ENCODE measurements around the gene SIN3A. TPM values are rescaled to one million over a fixed set of nuclear protein-coding genes. Genes with fewer than 3 reads are reported as not detected.

The SIN3A gene
- total and polyA plus RNA-seq, 2 of the 8 experiments (the other 6 are each of a cell fraction or from before 2014, with no cell fraction given): 69.5 to 109 TPM

- TF ChIP-seq, protein P1, sequence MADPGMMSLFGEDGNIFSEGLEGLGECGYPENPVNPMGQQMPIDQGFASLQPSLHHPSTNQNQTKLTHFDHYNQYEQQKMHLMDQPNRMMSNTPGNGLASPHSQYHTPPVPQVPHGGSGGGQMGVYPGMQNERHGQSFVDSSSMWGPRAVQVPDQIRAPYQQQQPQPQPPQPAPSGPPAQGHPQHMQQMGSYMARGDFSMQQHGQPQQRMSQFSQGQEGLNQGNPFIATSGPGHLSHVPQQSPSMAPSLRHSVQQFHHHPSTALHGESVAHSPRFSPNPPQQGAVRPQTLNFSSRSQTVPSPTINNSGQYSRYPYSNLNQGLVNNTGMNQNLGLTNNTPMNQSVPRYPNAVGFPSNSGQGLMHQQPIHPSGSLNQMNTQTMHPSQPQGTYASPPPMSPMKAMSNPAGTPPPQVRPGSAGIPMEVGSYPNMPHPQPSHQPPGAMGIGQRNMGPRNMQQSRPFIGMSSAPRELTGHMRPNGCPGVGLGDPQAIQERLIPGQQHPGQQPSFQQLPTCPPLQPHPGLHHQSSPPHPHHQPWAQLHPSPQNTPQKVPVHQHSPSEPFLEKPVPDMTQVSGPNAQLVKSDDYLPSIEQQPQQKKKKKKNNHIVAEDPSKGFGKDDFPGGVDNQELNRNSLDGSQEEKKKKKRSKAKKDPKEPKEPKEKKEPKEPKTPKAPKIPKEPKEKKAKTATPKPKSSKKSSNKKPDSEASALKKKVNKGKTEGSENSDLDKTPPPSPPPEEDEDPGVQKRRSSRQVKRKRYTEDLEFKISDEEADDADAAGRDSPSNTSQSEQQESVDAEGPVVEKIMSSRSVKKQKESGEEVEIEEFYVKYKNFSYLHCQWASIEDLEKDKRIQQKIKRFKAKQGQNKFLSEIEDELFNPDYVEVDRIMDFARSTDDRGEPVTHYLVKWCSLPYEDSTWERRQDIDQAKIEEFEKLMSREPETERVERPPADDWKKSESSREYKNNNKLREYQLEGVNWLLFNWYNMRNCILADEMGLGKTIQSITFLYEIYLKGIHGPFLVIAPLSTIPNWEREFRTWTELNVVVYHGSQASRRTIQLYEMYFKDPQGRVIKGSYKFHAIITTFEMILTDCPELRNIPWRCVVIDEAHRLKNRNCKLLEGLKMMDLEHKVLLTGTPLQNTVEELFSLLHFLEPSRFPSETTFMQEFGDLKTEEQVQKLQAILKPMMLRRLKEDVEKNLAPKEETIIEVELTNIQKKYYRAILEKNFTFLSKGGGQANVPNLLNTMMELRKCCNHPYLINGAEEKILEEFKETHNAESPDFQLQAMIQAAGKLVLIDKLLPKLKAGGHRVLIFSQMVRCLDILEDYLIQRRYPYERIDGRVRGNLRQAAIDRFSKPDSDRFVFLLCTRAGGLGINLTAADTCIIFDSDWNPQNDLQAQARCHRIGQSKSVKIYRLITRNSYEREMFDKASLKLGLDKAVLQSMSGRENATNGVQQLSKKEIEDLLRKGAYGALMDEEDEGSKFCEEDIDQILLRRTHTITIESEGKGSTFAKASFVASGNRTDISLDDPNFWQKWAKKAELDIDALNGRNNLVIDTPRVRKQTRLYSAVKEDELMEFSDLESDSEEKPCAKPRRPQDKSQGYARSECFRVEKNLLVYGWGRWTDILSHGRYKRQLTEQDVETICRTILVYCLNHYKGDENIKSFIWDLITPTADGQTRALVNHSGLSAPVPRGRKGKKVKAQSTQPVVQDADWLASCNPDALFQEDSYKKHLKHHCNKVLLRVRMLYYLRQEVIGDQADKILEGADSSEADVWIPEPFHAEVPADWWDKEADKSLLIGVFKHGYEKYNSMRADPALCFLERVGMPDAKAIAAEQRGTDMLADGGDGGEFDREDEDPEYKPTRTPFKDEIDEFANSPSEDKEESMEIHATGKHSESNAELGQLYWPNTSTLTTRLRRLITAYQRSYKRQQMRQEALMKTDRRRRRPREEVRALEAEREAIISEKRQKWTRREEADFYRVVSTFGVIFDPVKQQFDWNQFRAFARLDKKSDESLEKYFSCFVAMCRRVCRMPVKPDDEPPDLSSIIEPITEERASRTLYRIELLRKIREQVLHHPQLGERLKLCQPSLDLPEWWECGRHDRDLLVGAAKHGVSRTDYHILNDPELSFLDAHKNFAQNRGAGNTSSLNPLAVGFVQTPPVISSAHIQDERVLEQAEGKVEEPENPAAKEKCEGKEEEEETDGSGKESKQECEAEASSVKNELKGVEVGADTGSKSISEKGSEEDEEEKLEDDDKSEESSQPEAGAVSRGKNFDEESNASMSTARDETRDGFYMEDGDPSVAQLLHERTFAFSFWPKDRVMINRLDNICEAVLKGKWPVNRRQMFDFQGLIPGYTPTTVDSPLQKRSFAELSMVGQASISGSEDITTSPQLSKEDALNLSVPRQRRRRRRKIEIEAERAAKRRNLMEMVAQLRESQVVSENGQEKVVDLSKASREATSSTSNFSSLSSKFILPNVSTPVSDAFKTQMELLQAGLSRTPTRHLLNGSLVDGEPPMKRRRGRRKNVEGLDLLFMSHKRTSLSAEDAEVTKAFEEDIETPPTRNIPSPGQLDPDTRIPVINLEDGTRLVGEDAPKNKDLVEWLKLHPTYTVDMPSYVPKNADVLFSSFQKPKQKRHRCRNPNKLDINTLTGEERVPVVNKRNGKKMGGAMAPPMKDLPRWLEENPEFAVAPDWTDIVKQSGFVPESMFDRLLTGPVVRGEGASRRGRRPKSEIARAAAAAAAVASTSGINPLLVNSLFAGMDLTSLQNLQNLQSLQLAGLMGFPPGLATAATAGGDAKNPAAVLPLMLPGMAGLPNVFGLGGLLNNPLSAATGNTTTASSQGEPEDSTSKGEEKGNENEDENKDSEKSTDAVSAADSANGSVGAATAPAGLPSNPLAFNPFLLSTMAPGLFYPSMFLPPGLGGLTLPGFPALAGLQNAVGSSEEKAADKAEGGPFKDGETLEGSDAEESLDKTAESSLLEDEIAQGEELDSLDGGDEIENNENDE (IDR thresholded peaks at IDR 0.05; ENCODE audit: insufficient replicate concordance, low read length): no peak
These were observed 102.7 kb downstream of the SIN3A start (continued) for GRCh38 chr15:75348562-75349350.

Measured in H1 (cell line).